NCI-H82 (cell line): ENCODE data around the gene HK1.
"Not testable (repeated sequence)": the region's sequence is repeated elsewhere in the genome, so short reads cannot be mapped to it uniquely, and the experiment has no call there.

Experiments used
- DNase-seq: peaks from one replicate; lab custom pipeline; 2025; lab: John Stamatoyannopoulos, UW

The HK1 gene

GRCh38 chr10:69254877-69255276 lies 23.4 kb upstream of the HK1 start:
- DNase-seq: no peak

DNA sequence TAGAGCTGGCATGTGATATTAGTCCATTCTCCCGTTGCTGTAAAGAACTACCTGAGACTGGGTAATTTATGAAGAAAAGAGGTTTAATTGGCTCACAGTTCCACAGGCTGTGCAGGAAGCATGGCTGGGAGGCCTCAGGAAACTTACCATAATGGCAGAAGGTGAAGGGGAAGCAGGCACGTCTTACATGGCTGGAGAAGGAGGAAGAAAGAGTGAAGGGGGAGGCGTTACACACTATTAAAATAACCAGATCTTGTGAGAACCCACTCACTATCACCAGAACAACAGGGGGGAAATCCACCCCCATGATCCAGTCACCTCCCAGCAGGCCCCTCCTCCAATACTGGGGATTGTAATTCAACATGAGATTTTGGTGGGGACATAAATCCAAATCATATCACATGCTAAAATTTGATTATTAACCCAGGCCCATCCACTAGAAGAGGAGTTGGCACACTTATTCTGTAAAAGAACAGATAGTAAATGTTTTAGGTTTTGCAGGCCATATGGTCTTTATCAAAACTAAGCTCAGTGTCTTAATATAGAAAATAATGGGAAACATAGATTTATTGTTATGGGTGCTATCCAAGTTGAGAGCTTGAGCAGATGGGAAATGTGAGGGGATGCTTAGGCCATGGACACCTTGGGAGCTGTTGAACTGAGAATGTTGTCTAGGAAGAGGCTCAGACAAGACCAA lies 18.6 kb upstream of the HK1 start:
- DNase-seq: no peak

- no peak for DNase-seq
Observed at GRCh38 chr10:69261184-69261583, 17.1 kb upstream of the HK1 start.

DNA sequence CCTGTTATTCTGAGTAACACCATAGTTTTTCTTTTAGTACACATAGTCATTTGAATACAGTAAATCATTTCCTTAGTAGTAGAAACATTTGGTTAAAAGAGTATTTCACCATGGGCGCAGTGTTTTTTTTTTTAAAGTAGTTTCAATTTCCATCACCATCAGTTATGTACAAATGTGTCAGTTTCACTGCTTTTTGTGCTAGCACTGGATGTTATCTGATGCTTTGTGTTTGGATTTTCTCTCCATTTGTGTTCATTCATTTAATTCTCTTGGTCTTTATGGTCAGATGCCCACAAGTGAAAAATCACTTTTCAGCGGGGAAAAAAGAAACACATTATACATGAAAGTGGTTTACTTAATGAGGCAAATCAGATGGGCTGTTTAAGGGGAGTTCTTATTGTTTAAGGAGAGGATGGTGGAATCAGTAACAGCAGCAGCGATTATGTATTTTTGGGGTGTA lies 16.0 kb upstream of the HK1 start:
- DNase-seq: no peak

- no peak for DNase-seq
Observed at GRCh38 chr10:69265521-69265920, 12.8 kb upstream of the HK1 start.

DNA sequence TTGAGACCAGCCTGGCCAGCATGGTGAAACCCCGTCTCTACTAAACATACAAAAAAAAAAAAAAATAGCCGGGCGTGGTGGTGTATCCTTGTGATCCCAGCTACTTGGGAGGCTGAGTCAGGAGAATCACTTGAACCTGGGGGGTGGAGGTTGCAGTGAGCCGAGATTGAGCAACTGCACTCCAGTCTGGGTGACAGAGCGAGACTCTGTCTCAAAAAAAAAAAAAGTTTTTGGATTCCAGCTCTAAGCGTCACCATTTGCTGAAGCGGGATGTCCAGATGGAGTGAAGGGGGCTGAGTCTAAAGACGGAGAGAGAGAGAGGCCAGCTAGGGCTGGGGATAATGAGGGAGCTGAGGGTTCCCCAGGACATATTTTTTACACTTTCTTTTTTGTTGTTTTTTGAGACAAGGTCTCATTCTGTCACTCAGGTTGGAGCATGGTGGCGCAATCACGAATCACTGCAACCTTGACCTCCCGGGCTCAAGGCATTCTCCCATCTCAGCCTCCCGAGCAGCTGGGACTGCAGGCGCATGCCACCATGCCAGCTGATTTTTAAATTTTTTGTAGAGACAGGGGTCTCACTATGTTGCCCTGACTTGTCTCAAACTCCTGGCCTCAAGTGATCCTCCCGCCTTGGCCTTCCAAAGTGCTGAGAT lies 9.4 kb upstream of the HK1 start:
- DNase-seq: no peak

GRCh38 chr10:69269761-69270160 lies 8.5 kb upstream of the HK1 start:
- DNase-seq: no peak

- no peak for DNase-seq
Observed at GRCh38 chr10:69270990-69271389, 7.3 kb upstream of the HK1 start.

- DNase-seq: no peak
Observed at GRCh38 chr10:69272624-69273023, 5.7 kb upstream of the HK1 start.

DNA sequence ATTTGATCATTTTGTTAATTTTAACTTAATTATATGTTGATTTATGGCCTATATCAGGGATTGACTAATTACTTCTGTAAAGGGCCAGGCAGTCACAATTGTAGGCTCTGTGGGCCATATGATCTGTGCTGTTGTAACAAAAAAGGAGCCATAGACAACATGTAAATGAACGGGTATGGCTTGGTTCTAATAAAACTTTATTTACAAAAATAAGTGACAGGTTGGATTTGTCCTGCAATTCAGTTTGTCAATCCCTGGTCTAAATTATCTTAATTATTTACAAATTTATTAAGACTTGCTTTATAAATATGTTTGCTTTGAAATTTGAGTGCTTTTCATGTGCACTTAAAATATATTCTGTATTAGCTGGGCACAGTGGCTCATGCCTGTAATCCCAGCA lies 2.9 kb upstream of the HK1 start:
- DNase-seq: no peak

GRCh38 chr10:69276503-69276902 lies 1.8 kb upstream of the HK1 start:
- DNase-seq: no peak

GRCh38 chr10:69279110-69279509 lies 814 bp downstream of the HK1 start:
- no peak for DNase-seq

GRCh38 chr10:69281507-69282413 lies 3.5 kb downstream of the HK1 start:
- peak; percentile 10 for DNase-seq

DNA sequence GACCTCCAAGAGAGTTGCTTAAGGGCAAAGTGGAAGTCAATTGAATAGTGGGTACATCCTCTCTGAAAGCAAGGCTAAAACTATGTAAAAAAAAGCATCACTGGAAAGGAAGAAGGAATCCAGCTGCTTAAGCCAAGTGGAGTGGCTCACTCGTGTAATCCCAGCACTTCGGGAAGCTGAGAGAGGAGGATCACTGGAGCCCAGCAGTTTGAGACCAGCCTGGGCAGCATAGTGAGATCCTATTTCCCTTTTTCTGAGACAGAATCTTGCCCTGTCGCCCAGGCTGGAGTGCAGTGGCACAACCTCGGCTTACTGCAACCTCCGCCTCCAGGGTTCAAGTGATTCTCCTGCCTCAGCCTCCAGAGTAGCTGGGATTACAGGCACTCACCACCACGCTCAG lies 6.1 kb downstream of the HK1 start:
- not testable (repeated sequence) for DNase-seq

DNA sequence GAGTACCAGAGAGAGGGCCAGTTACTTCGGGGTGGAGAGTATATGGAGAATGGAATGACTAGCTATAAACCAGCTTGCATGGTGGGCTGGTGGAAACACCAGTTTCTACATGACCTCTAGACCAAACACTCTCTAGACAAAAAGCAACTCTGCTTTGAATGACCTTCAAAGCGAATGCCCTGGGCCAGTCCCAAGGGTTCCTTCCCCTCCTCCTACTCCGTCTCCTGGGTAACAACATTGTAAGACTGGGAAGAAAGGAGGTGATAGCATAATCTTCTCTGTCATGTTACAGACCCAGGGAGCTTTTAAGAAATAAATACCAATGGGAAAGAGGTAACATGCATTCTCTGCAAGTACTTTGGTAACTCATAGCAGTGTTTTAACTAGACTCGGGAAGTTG lies 7.4 kb downstream of the HK1 start:
- DNase-seq: no peak

DNA sequence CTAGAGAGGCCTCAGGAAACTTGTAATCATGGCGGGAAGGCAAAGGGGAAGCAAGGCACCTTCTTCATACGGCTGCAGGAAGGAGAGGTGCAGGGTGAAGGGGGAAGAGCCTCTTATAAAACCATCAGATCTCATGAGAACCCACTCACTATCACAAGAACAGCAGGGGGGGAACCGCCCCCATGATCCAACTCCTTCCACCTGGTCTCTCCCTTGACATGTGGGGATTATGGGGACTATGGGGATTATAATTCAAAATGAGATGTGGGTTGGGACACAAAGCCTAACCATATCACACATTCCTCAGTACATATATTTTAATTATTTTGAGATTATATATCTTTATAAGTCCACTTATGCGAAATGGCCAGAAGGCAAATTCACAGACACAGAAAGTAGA lies 8.9 kb downstream of the HK1 start:
- peak; percentile 50 for DNase-seq

- DNase-seq: no peak
Observed at GRCh38 chr10:69290993-69291392, 12.7 kb downstream of the HK1 start.

GRCh38 chr10:69292459-69292858 lies 14.2 kb downstream of the HK1 start:
- no peak for DNase-seq

DNA sequence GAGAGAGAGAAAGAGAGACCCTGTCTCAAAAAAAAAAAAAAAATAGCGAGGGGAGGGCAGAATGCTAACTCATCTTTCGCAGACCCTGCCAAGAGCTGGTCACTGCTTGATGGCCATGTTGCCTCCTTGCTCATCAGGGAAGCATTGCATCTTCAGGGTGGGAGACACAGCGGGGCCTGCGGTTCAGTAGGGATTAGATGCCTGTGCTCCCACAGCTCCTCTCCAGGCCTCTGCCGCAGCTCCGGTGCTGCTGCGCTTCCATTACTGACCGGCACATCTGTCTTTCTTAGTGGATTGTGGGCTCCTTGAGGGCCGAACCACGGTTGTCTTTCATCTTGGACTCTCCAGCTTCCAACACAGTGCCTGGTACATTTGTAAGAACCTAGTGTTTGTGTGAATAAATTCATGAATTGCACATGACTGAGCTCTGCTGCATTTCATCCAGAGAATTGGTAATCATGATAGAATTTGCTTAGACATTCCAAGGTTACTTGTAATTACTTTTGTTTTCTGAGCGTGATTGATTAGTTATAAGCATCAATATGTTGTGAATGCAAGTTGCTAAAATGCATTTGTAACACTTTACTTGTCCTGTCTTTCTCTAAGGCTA lies 16.8 kb downstream of the HK1 start:
- DNase-seq: no peak

DNA sequence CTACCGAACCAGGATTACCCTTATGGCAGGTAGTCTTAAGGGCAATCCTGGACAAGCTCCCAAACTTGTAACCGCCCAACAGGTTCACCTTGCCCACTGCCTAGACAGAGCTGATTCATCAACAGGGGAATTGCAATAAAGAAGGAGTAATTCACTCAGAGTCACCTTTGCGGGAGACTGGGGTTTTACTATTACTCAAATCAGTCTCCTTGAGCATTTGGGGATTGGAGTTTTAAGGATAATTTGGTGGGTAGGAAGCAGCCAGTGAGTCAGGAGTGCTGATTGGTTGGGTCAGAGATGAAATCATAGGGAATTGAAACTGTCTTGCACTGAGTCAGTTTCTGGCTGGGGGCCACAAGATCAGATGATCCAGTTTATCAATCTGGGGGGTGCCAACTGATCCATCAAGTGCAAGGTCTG lies 25.3 kb downstream of the HK1 start:
- no peak for DNase-seq

GRCh38 chr10:69306421-69306820 lies 28.1 kb downstream of the HK1 start:
- DNase-seq: no peak

GRCh38 chr10:69307434-69307833 lies 29.1 kb downstream of the HK1 start:
- no peak for DNase-seq
